Naive thymus-derived CD8-positive, alpha-beta T cell (primary cell): ENCODE results near the gene SSB. TPM values are rescaled to one million over a fixed set of nuclear protein-coding genes. Genes with fewer than 3 reads are reported as not detected.
"Not testable (repeated sequence)": the region's sequence is repeated elsewhere in the genome, so short reads cannot be mapped to it uniquely, and the experiment has no call there.

Experiments
- ATAC-seq, 2 donors: fragments of 150-1000 bp; cut with Tn5 transposase in 1 of 2; sonication (Bioruptor Pico), chemical (Tn5 transposase) in 1 of 2; 1 replicate in 1 of 2; 2 replicates in 1 of 2; pipeline ENCODE4 v1.10.0; 2021; ENCODE audit warnings: mild to moderate bottlenecking in 2 of 2, moderate library complexity in 2 of 2
- POLR2A ChIA-PET: fragments of 350-600 bp; sonication (Branson Sonifier 250); formaldehyde crosslinking; loops from one replicate; lab custom pipeline; 2021; ENCODE audit warnings: antibody characterized with exemption; lab: Charles Lee
- DNase-seq, 10 donors: peaks; one replicate each; pipeline versions ENCODE4 v3.0.0 to v3.0.0-alpha.2; 2020 to 2022
- H3K27ac Mint-ChIP-seq, 10 donors: one replicate each; pipeline ENCODE4 v1.8.0; 2020 to 2022; ENCODE audit warnings: mild to moderate bottlenecking in 10 of 10, mixed read lengths in 10 of 10, moderate library complexity in 4 of 10, inconsistent platforms in 1 of 10
- H3K27me3 Mint-ChIP-seq, 5 donors: one replicate each; pipeline ENCODE4 v1.8.0; 2021 to 2022; ENCODE audit warnings: mixed read lengths in 5 of 5
- H3K36me3 Mint-ChIP-seq, 3 donors: one replicate each; pipeline ENCODE4 v1.8.0; 2020 to 2022; ENCODE audit warnings: mixed read lengths in 3 of 3, mild to moderate bottlenecking in 2 of 3, inconsistent platforms in 1 of 3
- H3K4me1 Mint-ChIP-seq, 4 donors: one replicate each; pipeline ENCODE4 v1.8.0; 2021 to 2022; ENCODE audit warnings: mixed read lengths in 4 of 4
- H3K4me3 Mint-ChIP-seq, 10 donors: one replicate each; pipeline ENCODE4 v1.8.0; 2020 to 2022; ENCODE audit warnings: mild to moderate bottlenecking in 10 of 10, mixed read lengths in 10 of 10, moderate library complexity in 6 of 10, inconsistent platforms in 1 of 10
- H3K9me3 Mint-ChIP-seq, 9 donors: one replicate each; pipeline ENCODE4 v1.8.0; 2020 to 2022; ENCODE audit warnings: mixed read lengths in 9 of 9, mild to moderate bottlenecking in 3 of 9, inconsistent platforms in 1 of 9, moderate library complexity in 1 of 9
- polyA plus RNA-seq, 3 donors: library from polyadenylated mRNA; unstranded; fragments of 300-500 nt; fragmentation: Illumina TruSeq; gene quantifications; one replicate each; pipeline ENCODE4 v1.2.3, GENCODE V29; 2021
- total RNA-seq, 8 experiments: library from RNA in 2 of 8; stranded (reverse) in 2 of 8; gene quantifications; one replicate each; pipeline ENCODE4 v1.2.3 and lab custom pipeline; 2021 to 2026

SSB gene
- total RNA-seq (100 to 1,000 TPM; 110 to 115 TPM), polyA plus RNA-seq (100 to 1,000 TPM; 124 to 153 (median 128) TPM), total RNA-seq (lab: John Stamatoyannopoulos, UW) (118 to 209 (median 140) reads per million in 6 experiments)

- ATAC-seq (peak; percentile 92 to 93), DNase-seq (peak; percentile 81 to 96 (median 86))
- peak within 1 kb of the TSS; percentile 83 to 96 (median 90) for H3K4me3 Mint-ChIP-seq
- H3K9me3 Mint-ChIP-seq = no peaks in the 10 kb centered on the region
- peaks cover 0 to 22% (median 0%) of the 10 kb centered on the region in 3 donors for H3K36me3 Mint-ChIP-seq
- POLR2A ChIA-PET = interaction anchor here (0.5 to 2.0 kb wide), 8 partner anchors 25 to 1887 kb away, joined by 3 to 14 read pairs (median 5); partner anchors contain the start of genes CFAP210, METTL5, PHOSPHO2 and PPIG
- H3K27me3 Mint-ChIP-seq = peaks cover 0 to 2% (median 0%) of the 10 kb centered on the region in 5 donors
- peak within 1 kb of the TSS; percentile 88 to 98 (median 96) for H3K27ac Mint-ChIP-seq
- H3K4me1 Mint-ChIP-seq = peaks cover 7 to 40% (median 23%) of the 10 kb centered on the region in 4 donors
These were observed at the start of gene SSB for GRCh38 chr2:169798718-169799592. TSS of gene SSB (plus strand) at chr2:169798871. CDS start at chr2:169800961, 2,090 bp downstream.

- no peak for DNase-seq
- ATAC-seq = no peak
- H3K27me3 Mint-ChIP-seq = no peaks in the 10 kb centered on the region
- H3K4me3 Mint-ChIP-seq = no peak overlapping the region
- POLR2A ChIA-PET = no interaction called here
- no peaks in the 10 kb centered on the region for H3K36me3 Mint-ChIP-seq
- peaks cover 0 to 1% (median 0%) of the 10 kb centered on the region in 4 donors for H3K4me1 Mint-ChIP-seq
- H3K27ac Mint-ChIP-seq = no peak overlapping the region
- no peaks in the 10 kb centered on the region for H3K9me3 Mint-ChIP-seq
These were observed 45.9 kb upstream of the SSB start for GRCh38 chr2:169752752-169753151.

GRCh38 chr2:169755083-169755870, 43.4 kb upstream of the SSB start:
- Mint-ChIP-seq H3K9me3 (no peaks in the 10 kb centered on the region), H3K27ac (no peak overlapping the region), H3K36me3 (no peaks in the 10 kb centered on the region), H3K4me3 (no peak overlapping the region), H3K27me3 (peaks cover 0 to 4% (median 0%) of the 10 kb centered on the region in 5 donors), H3K4me1 (peaks cover 0 to 1% (median 0%) of the 10 kb centered on the region in 4 donors)
- no peak for DNase-seq
- POLR2A ChIA-PET = no interaction called here
- ATAC-seq = no peak

DNA sequence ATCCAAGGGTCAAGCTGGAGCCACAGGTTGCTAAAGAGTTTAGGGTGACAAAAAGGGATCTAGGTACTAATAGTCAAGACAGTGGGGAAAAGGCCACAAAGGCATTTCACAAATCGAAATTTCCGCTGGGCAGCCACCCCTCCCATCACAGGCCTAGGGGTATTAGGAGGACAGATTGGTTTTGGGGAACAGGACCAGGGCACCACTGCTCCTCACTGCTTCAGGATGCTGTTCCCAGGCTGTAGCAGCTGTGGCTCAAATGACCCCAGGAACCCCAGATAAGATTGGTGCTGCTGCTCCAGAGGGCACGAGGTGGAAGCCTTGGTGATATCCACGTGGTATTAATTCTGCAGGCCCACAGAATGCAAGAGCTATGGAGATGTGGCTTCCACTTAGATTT, 42.3 kb upstream of the SSB start:
- Mint-ChIP-seq H3K4me3 (no peak overlapping the region), H3K9me3 (no peaks in the 10 kb centered on the region), H3K4me1 (peaks cover 0 to 3% (median 0%) of the 10 kb centered on the region in 4 donors), H3K27ac (no peak overlapping the region), H3K36me3 (no peaks in the 10 kb centered on the region), H3K27me3 (peaks cover 0 to 6% (median 0%) of the 10 kb centered on the region in 5 donors)
- POLR2A ChIA-PET = no interaction called here
- DNase-seq (no peak), ATAC-seq (no peak)

DNA sequence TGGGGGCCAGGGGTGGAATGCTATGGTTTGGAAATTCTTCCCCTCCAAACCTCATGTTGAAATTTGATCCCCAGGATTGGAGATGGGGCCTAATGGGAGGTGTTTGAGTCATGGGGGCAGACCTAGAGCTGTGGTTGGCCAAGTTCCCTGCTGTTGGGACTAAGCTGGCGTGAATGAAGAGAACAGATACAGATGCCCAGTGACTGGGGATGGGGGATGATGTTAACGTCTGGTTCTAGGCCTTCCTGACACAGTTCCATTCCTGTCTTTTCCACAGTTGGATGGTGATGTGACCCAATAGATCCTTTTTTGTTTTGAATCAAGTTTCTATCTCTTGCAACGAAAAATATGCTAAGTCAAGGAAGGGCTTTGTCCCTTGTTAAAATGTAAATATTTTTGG, 41.3 kb upstream of the SSB start:
- no peaks in the 10 kb centered on the region for H3K36me3 Mint-ChIP-seq
- ATAC-seq (no peak), DNase-seq (no peak)
- POLR2A ChIA-PET = no interaction called here
- no peaks in the 10 kb centered on the region for H3K9me3 Mint-ChIP-seq
- peaks cover 0 to 5% (median 2%) of the 10 kb centered on the region in 4 donors for H3K4me1 Mint-ChIP-seq
- H3K27me3 Mint-ChIP-seq = peaks cover 0 to 6% (median 0%) of the 10 kb centered on the region in 5 donors
- H3K4me3 Mint-ChIP-seq = no peak overlapping the region
- H3K27ac Mint-ChIP-seq = no peak overlapping the region

- peaks cover 0 to 6% (median 0%) of the 10 kb centered on the region in 5 donors for H3K27me3 Mint-ChIP-seq
- no peak for DNase-seq
- H3K4me1 Mint-ChIP-seq = peaks cover 0 to 5% (median 2%) of the 10 kb centered on the region in 4 donors
- no peaks in the 10 kb centered on the region for H3K9me3 Mint-ChIP-seq
- no peak overlapping the region for H3K27ac Mint-ChIP-seq
- H3K36me3 Mint-ChIP-seq = no peaks in the 10 kb centered on the region
- POLR2A ChIA-PET = no interaction called here
- H3K4me3 Mint-ChIP-seq = no peak overlapping the region
- ATAC-seq = no peak
These were observed 40.9 kb upstream of the SSB start for GRCh38 chr2:169757778-169758177.

DNA sequence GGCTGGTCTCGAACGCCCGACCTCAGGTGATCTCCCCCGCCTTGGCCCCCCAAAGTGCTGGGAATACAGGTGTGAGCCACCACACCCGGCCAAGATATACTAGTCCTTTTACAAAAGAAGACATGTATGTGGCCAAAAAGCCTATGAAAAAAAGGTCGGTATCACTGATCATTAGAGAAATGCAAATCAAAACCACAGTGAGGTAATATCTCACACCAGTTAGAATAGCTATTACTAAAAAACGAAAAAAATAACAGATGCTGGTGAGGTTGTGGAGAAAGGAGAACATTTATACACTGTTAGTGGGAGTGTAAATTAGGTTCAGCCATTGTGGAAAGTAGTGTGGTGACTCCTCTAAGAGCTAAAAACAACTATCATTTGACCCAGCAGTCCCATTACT, 38.7 kb upstream of the SSB start:
- no peaks in the 10 kb centered on the region for H3K9me3 Mint-ChIP-seq
- DNase-seq = no peak
- H3K27me3 Mint-ChIP-seq = peaks cover 0 to 6% (median 0%) of the 10 kb centered on the region in 5 donors
- POLR2A ChIA-PET = no interaction called here
- no peak overlapping the region for H3K27ac Mint-ChIP-seq
- H3K4me3 Mint-ChIP-seq = no peak overlapping the region
- H3K36me3 Mint-ChIP-seq = no peaks in the 10 kb centered on the region
- peaks cover 0 to 5% (median 2%) of the 10 kb centered on the region in 4 donors for H3K4me1 Mint-ChIP-seq
- ATAC-seq = no peak

DNA sequence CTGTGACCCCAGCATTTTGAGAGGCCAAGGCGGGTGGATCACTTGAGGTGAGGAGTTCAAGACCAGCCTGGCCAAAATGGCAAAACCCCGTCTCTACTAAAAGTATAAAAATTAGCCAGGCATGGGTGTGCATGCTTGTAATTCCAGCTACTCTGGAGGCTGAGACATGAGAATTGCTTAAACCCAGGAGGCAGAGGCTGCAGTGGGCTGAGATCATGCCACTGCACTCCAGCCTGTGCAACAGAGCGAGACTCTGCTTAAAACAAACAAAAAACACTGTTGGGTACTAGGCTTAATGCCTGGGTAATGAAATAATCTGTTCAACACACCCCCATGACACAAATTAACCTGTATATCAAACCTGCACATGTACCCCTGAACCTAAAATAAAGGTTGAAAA, 37.9 kb upstream of the SSB start:
- H3K9me3 Mint-ChIP-seq, H3K4me1 Mint-ChIP-seq, H3K36me3 Mint-ChIP-seq, ATAC-seq, H3K27ac Mint-ChIP-seq, POLR2A ChIA-PET, H3K4me3 Mint-ChIP-seq, DNase-seq, H3K27me3 Mint-ChIP-seq: not testable (repeated sequence)

DNA sequence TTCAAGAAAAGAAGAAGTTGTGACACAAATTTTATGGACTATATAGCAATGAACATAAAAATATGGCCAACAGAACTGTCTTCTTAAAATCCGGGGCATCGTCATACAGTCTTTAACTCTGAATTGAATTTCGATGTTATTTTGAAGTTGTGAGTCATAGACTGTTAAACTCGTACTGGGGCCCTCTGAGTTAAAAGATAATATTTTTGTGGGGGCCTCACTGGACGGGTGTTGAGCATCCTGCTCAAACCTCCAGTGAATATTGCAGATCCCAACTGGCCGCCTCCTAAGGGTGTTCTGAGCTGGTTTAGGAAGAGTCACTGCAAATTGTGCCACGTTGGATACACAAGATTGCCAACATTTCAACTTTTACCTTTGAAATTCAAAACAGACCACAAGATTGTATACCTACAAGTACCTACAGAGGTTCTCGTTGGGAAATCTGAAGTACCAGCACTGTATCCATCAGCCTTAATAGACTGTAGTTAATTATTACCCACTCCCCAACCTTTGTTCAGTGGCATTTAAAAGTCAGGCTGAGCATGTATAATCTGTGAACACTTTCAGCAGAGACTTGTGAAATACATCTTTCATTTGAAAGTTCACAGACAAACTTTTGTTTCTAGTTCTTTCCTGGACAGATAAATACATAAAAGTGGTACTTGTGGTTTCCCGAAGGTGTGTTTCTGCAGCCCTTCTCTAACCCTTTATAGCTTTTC, 37.3 kb upstream of the SSB start:
- Mint-ChIP-seq H3K9me3 (no peaks in the 10 kb centered on the region), H3K27ac (no peak overlapping the region), H3K4me3 (no peak overlapping the region), H3K27me3 (peaks cover 0 to 6% (median 0%) of the 10 kb centered on the region in 5 donors), H3K36me3 (no peaks in the 10 kb centered on the region), H3K4me1 (peaks cover 0 to 5% (median 2%) of the 10 kb centered on the region in 4 donors)
- no peak for DNase-seq
- POLR2A ChIA-PET = no interaction called here
- no peak for ATAC-seq

DNA sequence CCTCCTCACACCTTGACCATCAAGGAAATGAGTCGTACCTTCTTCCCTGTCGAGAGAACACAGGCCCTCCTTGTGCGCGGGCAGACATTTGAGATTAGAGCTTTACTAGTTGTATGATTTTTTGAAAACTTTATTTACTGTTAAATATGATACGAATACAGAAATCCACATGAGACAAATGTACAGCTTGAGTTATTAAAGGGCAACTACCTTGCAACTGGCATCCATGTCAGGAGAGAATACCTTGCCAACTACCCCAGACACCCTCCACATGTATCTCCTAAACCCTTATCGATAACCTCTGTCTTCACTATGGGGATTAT, 36.7 kb upstream of the SSB start:
- ATAC-seq (no peak), DNase-seq (no peak)
- Mint-ChIP-seq H3K27me3 (peaks cover 0 to 6% (median 0%) of the 10 kb centered on the region in 5 donors), H3K27ac (peak overlapping the region in 1 of 10 donors; percentile 7), H3K4me1 (peaks cover under 1 to 5% (median 2%) of the 10 kb centered on the region in 4 donors), H3K9me3 (no peaks in the 10 kb centered on the region), H3K4me3 (no peak overlapping the region), H3K36me3 (no peaks in the 10 kb centered on the region)
- POLR2A ChIA-PET = no interaction called here

DNA sequence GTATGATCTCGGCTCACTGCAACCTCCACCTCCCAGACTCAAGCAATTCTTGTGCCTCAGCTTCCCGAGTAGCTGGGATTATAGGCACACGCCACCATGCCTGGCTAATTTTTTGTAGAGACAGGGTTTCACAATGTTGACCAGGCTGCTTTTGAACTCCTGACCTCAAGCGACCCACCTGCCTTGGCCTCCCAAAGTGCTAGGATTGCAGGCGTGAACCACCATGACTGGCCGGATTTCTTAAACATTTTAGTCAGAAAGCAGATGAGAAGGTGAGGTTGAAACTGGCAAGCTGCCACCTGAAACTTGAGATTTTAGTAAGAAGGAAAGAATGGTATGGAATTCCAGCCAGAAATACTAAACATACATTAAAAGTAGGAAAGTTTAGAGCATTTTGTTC, 33.1 kb upstream of the SSB start:
- ATAC-seq (no peak), DNase-seq (no peak)
- Mint-ChIP-seq H3K4me1 (peaks cover 4 to 18% (median 14%) of the 10 kb centered on the region in 4 donors), H3K27ac (no peak overlapping the region), H3K9me3 (no peaks in the 10 kb centered on the region), H3K36me3 (no peaks in the 10 kb centered on the region), H3K27me3 (peaks cover 0 to 19% (median 12%) of the 10 kb centered on the region in 5 donors), H3K4me3 (no peak overlapping the region)
- POLR2A ChIA-PET = no interaction called here

DNA sequence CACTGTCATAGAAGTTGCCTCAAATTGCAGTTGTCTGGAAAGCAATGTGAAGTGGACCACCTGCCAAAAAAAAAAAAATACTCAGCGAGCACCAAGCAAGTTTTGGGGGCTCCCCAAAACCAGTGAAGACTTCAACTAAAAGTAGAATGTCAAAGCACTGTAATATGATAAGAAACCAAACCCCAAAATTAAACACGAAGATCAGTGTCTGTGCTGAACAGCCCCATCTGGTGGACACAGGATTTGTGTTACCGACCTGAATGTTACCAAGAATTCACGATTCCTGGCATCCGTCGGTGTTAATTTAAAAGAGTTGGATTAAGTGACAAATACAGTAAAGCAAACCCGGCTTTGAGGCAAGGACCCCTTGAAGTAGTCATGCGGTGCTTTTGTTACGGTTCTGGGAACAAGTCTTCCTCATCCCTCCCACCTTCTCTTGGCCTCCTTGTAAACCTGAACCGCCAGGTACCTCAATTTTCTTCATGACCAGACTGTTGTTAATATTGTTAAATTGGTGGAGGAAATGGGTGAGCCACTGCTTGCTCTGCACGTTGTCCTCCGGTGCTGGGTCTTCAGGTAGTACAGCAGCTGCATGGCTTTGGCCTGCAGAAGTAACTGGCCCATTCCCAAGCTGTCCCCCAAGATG, 31.3 kb upstream of the SSB start:
- Mint-ChIP-seq H3K27ac (peak overlapping the region in 1 of 10 donors; percentile 1), H3K4me1 (peaks cover 4 to 16% (median 12%) of the 10 kb centered on the region in 4 donors), H3K27me3 (peaks cover 0 to 22% (median 15%) of the 10 kb centered on the region in 5 donors), H3K4me3 (peak overlapping the region; percentile 22 to 80 (median 58)), H3K9me3 (no peaks in the 10 kb centered on the region), H3K36me3 (no peaks in the 10 kb centered on the region)
- DNase-seq = peak; percentile 24 to 76 (median 52)
- ATAC-seq = peak; percentile 53 to 78
- POLR2A ChIA-PET = no interaction called here
